HG03175 (cell line): Measurements from ENCODE around the gene NHLH1.

Experiments
- ATAC-seq: cut with Tn5 transposase; IDR thresholded peaks from one replicate; pipeline ENCODE4 v1.9.1; 2021; ENCODE audit warnings: mild to moderate bottlenecking, moderate library complexity; ENCODE audit not compliant: unreplicated experiment

The NHLH1 gene

GRCh38 chr1:160409486-160409885 lies 42.6 kb downstream of the NHLH1 start:
- ATAC-seq, result no peak

- no peak for ATAC-seq
Measured at GRCh38 chr1:160410406-160411005, 43.6 kb downstream of the NHLH1 start.

GRCh38 chr1:160411271-160412027 lies 44.6 kb downstream of the NHLH1 start:
- no peak for ATAC-seq

GRCh38 chr1:160412028-160412362 lies 45.1 kb downstream of the NHLH1 start:
- ATAC-seq, result no peak

- ATAC-seq, result no peak
Measured at GRCh38 chr1:160413716-160414115, 46.8 kb downstream of the NHLH1 start.

GRCh38 chr1:160414881-160415280 lies 48.0 kb downstream of the NHLH1 start:
- no peak for ATAC-seq

GRCh38 chr1:160415696-160416290 lies 48.9 kb downstream of the NHLH1 start:
- ATAC-seq, result no peak

GRCh38 chr1:160416369-160416768 lies 49.5 kb downstream of the NHLH1 start:
- no peak for ATAC-seq

- ATAC-seq, result no peak
Measured at GRCh38 chr1:160418483-160418882, 51.6 kb downstream of the NHLH1 start.

- ATAC-seq, result no peak
Measured at GRCh38 chr1:160419150-160419837, 52.4 kb downstream of the NHLH1 start.

- no peak for ATAC-seq
Measured at GRCh38 chr1:160419838-160420169, 52.9 kb downstream of the NHLH1 start.

- no peak for ATAC-seq
Measured at GRCh38 chr1:160420881-160421842, 54.3 kb downstream of the NHLH1 start.

- no peak for ATAC-seq
Measured at GRCh38 chr1:160421881-160422280, 55.0 kb downstream of the NHLH1 start.
